ENCODE results near the gene SPTBN1. TPM values are rescaled to one million over a fixed set of nuclear protein-coding genes. Genes with fewer than 3 reads are reported as not detected.
A peak's percentile ranks its signal among the peaks of the same experiment; 100 is the strongest.

The SPTBN1 gene
- total and polyA plus RNA-seq, 2 of the 4 experiments (the other 2 are of a cell fraction), result 49.1 to 241 TPM

DNA sequence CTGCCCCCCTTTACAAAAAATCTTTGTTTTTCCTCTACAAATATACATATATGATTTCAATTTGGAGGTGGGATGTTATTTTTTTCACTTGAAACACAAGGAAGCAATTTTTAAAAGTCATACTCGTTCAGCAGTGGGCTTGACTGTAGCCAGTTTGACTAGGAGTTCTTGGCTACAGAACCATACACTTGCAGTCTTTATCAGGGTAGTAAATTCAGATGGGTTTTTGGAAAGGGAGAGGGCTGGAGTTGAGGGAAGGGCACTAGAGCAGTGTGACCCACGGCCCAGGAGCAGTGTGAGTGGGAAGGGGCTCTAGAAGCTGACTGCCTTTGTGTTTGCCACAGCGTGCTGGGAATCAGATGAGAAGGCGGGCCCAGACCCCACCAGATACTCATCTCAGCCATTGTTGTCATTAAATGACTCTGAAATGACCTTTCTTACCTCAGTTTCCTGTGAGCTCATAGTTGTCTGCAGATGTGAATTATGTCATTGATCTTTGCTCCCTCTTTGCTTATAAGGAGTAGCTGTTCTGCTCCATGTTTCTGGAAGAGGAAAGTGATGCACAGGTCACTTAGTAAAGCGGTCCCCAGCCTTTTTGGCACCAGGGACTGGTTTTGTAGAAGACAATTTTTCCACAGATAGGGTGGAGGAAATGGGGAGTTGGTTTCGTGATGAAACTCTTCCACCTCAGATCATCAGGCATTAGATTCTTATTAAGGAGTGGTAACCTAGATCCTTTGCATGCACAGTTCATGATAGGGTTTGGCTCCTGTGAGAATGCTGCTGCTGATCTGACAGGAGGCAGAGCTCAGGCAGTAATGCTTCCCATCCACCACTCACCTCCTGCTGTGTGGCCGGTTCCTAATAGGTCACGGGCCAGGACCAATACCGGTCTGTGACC, 116.8 kb downstream of the SPTBN1 start:
- ATAC-seq (ENCODE audit: low read depth), result peak; percentile 24
- ChIA-PET CTCF (no interaction called here), POLR2A (ENCODE audit: unreplicated experiment) (no interaction called here)
- TF ChIP-seq CEBPB (IDR thresholded peaks at IDR 0.05; ENCODE audit: low read depth, low read length), result no peak; the same call in 1 of the 2 replicates
- no peak for TF ChIP-seq USF2 (IDR thresholded peaks at IDR 0.05; ENCODE audit: low read depth, low read length)
- TF ChIP-seq RAD21 (IDR thresholded peaks at IDR 0.05; ENCODE audit: low read length), result no peak; the same call in 1 of the 2 replicates
- TF ChIP-seq POLR2A (IDR thresholded peaks at IDR 0.05; ENCODE audit: low read depth, low read length), result peak; percentile 57; the same call in 1 of the 2 replicates
- TF ChIP-seq ELK1 (IDR thresholded peaks at IDR 0.05; ENCODE audit: borderline replicate concordance, low read depth, low read length), result no peak
- peak; percentile 48 for TF ChIP-seq FOS (IDR thresholded peaks at IDR 0.05; ENCODE audit: low read depth, low read length)
- TF ChIP-seq BHLHE40 (IDR thresholded peaks at IDR 0.05; ENCODE audit: low read depth, low read length), result no peak
- TF ChIP-seq, protein P1, sequence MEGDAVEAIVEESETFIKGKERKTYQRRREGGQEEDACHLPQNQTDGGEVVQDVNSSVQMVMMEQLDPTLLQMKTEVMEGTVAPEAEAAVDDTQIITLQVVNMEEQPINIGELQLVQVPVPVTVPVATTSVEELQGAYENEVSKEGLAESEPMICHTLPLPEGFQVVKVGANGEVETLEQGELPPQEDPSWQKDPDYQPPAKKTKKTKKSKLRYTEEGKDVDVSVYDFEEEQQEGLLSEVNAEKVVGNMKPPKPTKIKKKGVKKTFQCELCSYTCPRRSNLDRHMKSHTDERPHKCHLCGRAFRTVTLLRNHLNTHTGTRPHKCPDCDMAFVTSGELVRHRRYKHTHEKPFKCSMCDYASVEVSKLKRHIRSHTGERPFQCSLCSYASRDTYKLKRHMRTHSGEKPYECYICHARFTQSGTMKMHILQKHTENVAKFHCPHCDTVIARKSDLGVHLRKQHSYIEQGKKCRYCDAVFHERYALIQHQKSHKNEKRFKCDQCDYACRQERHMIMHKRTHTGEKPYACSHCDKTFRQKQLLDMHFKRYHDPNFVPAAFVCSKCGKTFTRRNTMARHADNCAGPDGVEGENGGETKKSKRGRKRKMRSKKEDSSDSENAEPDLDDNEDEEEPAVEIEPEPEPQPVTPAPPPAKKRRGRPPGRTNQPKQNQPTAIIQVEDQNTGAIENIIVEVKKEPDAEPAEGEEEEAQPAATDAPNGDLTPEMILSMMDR (conservative IDR thresholded peaks at IDR 0.05; ENCODE audit: low read depth, low read length), result no peak
- TF ChIP-seq MAFK (IDR thresholded peaks at IDR 0.05; ENCODE audit: low read depth, low read length), result no peak
- no peak for TF ChIP-seq RFX5 (IDR thresholded peaks at IDR 0.05; ENCODE audit: low read depth, low read length)
- no peak for TF ChIP-seq MAZ (IDR thresholded peaks at IDR 0.05; ENCODE audit: borderline replicate concordance, low read depth, low read length)
- TF ChIP-seq MXI1 (IDR thresholded peaks at IDR 0.05; ENCODE audit: borderline replicate concordance, low read depth, low read length), result no peak
- no peak for TF ChIP-seq NFE2L2 (IDR thresholded peaks at IDR 0.05; ENCODE audit: low read depth, low read length)

More for the DNA sequence above, 116.8 kb downstream of the SPTBN1 start:
- Histone ChIP-seq H3K4ac (ENCODE audit: low read depth, low read length) (peak overlapping the region; percentile 86), H4K91ac (ENCODE audit: insufficient read depth, low read depth, low read length) (peak overlapping the region; percentile 86), H3K18ac (ENCODE audit: low read depth, low read length) (peak overlapping the region; percentile 97), H3K9ac (ENCODE audit: low read depth, low read length) (peak overlapping the region; percentile 57), H2BK20ac (ENCODE audit: low read depth, low read length) (peak overlapping the region; percentile 59), H3K79me1 (ENCODE audit: low read depth in 1 of 2, low read length in 2 of 2) (peaks cover 59 to 82% of the 10 kb centered on the region in 2 experiments), H2BK5ac (ENCODE audit: low read depth, low read length, poor library complexity, severe bottlenecking) (peak overlapping the region; percentile 91), H4K5ac (ENCODE audit: low read depth, low read length) (peak overlapping the region; percentile 71; the same call in 1 of the 2 replicates), H3K56ac (ENCODE audit: extremely low read depth, insufficient read depth, low read length) (peak overlapping the region; percentile 75; the same call in 1 of the 2 replicates), H4K8ac (ENCODE audit: low read depth in 2 of 2, low read length in 2 of 2) (peak overlapping the region; percentile 14 to 86; a peak in 3 of 4 replicates), H2BK120ac (ENCODE audit: low read depth, low read length) (peak overlapping the region; percentile 88), H3K36me3 (ENCODE audit: control insufficient read depth, insufficient read depth, low read length) (peaks cover 1% of the 10 kb centered on the region; the same call in 1 of the 2 replicates), H2BK15ac (ENCODE audit: low read depth, low read length) (peak overlapping the region; percentile 47; the same call in 2 of the 3 replicates), H2AK9ac (replicated peaks; ENCODE audit: low read depth, low read length, poor library complexity) (peak overlapping the region; percentile 68), H4K20me1 (ENCODE audit: insufficient read depth, low read length) (peaks cover 34% of the 10 kb centered on the region; the same call in 1 of the 2 replicates), H3K23ac (ENCODE audit: low read depth, low read length) (peak overlapping the region; percentile 22; the same call in 1 of the 2 replicates), H3K9me1 (ENCODE audit: insufficient read depth, low read length) (peaks cover 46% of the 10 kb centered on the region), H3K9me3 (ENCODE audit: control insufficient read depth, insufficient read depth, low read length) (no peaks in the 10 kb centered on the region), H3K4me2 (ENCODE audit: low read depth, low read length) (peak overlapping the region; percentile 75), H2AFZ (replicated peaks; ENCODE audit: low read length, poor library complexity) (no peak overlapping the region), H3K27me3 (ENCODE audit: control insufficient read depth, insufficient read depth, low read length) (no peaks in the 10 kb centered on the region), H3K27ac (ENCODE audit: insufficient read depth, low read length) (peak overlapping the region; percentile 94), H3K4me1 (ENCODE audit: control insufficient read depth, insufficient read depth, low read length) (peaks cover 35% of the 10 kb centered on the region), H2AK5ac (ENCODE audit: low read depth, low read length) (peak overlapping the region; percentile 93), H3K4me3 (ENCODE audit: insufficient read depth, low read depth, low read length) (no peak overlapping the region), H3K14ac (replicated peaks; ENCODE audit: low read depth, low read length) (peak overlapping the region; percentile 76)
- DNase-seq, result peak; percentile 91
- intact Hi-C loops (cut with micrococcal nuclease) (loop anchor here (5.0 kb wide), 1 partner anchor 241 kb away; a partner anchor contains a TSS), dilution Hi-C loops (cut with HindIII; ENCODE audit: low sequenced_read_pairs, unreplicated experiment) (no loop called here), in situ Hi-C loops (cut with MboI; ENCODE audit: low sequenced_read_pairs) (no loop called here)
- no TSS peak for BruUV-seq (replicated peaks)
- 87% methylated on average over 3 of the region's 9 CpGs; no CpG with 5 or more reads in 1 of the 2 experiments for WGBS, 2 experiments (ENCODE audit: extremely low coverage in 2 of 2, insufficient read length in 1 of 2)

All from IMR-90 (cell line).